Upper lobe of left lung (tissue), 4 donors: ENCODE measurements around the gene NOS1.
A peak's percentile ranks its signal among the peaks of the same experiment; 100 is the strongest.

ENCODE experiments used
- CTCF ChIP-seq, 6 experiments: fragments of 450-650 bp in 4 of 6; fragments of 200-600 bp in 2 of 6; sonication (generic) in 2 of 6; IDR thresholded peaks; one replicate each; pipeline ENCODE4 v1.5.1; 2016 to 2019; ENCODE audit warnings: antibody characterized with exemption in 6 of 6
- EP300 ChIP-seq, 4 donors: sonication (generic); formaldehyde crosslinking; IDR thresholded peaks; one replicate each; pipeline ENCODE4 v1.5.1; 2017; ENCODE audit warnings: antibody characterized with exemption in 4 of 4, control low read depth in 2 of 4
- POLR2A ChIP-seq, 4 donors: fragments of 450-650 bp; IDR thresholded peaks; one replicate each; pipeline ENCODE4 v1.5.1; 2016 to 2017; ENCODE audit warnings: antibody characterized with exemption in 4 of 4, mild to moderate bottlenecking in 2 of 4

GRCh38 chr12:117190210-117190781 lies 171.1 kb downstream of the NOS1 start, which contains the start of gene FBXO21:
- TF ChIP-seq CTCF (IDR thresholded peaks at IDR 0.05) (peak in 1 of 6 experiments; percentile 34), EP300 (IDR thresholded peaks at IDR 0.05) (no peak), POLR2A (IDR thresholded peaks at IDR 0.05) (peak in 3 of 4 donors; percentile 86 to 94 (median 89))
